Measurements from ENCODE around the gene CD40.

CD40 gene

DNA sequence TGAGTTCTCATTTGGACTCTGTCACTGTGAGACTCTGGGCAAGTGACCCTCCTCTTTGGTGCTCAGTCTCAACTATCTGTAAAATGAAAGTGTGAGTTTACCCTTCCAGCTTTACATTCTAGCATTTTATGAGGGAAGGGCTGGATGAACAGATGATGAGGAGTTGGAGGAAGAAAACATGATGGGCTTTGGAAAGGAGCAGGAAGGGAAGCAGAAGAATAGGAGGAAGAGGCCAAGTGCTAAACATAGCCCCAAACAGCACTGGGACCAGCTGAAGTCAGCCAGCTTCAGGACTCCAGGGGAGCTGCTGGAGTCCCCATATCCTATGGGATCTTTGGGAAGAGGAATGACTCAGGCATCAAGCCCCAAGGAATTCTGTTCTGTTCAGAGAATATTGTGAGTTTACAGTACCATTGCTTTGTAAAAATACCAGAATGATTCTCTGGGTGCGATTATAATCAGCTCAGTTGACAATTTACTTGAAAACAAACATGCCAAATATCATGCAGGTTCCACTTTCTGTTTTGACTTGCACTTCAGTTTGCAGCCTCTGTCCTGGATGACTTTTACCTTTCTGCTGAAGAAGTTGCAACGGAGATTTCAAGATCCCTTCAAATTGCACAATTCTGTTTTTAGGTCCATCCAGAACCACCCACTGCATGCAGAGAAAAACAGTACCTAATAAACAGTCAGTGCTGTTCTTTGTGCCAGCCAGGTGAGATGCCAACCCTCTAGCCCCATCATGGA, 3.2 kb downstream of the CD40 start:
- FAIRE-seq (no peak), DNase-seq (ENCODE audit: insufficient read length, low spot score) (no peak)

GRCh38 chr20:46122071-46122470, 4.0 kb downstream of the CD40 start:
- FAIRE-seq (peak; percentile 64), DNase-seq (ENCODE audit: insufficient read length, low spot score) (peak; percentile 86)

DNA sequence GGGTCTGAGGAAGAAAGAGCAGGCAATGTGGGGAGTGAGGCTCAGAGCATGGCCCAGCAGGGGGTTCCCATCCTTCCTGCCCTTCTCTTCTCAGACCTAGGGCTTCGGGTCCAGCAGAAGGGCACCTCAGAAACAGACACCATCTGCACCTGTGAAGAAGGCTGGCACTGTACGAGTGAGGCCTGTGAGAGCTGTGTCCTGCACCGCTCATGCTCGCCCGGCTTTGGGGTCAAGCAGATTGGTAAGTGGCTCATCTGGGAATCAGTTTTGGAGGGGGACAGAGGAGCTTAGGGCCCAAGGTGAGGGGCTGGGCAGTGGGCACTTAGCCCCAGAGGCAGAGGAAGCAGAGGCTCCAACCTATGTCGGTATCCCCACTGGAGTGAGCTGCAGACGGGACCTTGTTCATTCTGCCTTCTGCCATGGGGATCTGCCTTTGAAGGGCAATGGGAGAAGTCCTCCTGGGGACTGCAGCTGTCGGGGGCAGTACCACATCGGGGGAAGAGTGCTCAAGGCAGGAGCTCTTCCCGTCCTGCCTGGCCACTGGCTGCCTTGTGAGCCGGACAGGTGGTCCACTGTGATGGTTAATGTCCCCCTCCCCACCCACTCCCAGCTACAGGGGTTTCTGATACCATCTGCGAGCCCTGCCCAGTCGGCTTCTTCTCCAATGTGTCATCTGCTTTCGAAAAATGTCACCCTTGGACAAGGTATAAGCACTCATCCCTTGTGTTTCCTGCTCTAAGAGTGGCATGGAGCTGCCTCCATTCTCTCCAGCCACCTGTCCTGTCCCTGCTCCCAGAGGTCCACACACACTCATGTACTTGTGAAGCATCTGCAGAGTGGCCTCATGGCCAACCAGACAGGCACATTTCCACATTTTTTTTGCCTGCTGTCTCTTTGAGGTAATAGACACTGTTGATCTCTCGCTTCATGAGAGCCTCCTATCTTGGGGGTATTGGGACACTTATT, 4.7 kb downstream of the CD40 start:
- FAIRE-seq (no peak), DNase-seq (ENCODE audit: insufficient read length, low spot score) (no peak)

DNA sequence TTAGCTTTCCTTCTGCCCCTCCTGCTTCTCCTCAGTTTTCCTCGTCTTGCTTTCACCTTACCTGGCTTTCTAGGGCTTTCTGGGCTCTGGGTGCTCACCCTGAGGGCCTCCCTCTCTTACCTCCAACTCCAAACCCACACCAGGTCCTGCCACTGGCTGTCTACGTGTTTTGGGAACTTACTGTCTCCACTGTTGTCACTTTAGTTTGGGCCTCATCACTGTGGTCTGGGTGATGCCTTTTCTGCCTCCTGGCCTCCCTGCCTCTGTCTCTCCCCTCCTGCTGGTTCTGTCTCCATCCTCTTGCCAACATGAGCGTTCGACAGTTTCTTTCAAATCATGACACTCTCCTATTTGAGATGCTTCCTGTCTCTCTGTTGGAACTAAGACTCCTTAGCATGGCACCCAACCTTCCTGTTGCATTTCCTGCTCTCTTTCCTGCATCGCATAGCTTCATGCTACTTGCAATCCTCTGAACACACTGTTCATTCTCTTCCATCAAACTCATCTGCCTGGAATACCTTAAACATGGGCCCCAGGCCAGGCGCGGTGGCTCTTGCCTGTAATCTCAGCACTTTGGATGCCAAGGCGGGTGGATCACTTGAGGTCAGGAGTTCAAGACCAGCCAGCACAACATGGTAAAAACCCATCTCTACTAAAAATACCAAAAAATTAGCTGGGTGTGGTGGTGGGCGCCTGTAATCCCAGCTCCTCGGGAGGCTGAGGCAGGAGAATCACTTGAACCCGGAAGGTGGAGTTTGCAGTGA, 5.5 kb downstream of the CD40 start:
- no peak for DNase-seq (ENCODE audit: insufficient read length, low spot score)

GRCh38 chr20:46126440-46127056, 8.4 kb downstream of the CD40 start:
- DNase-seq (ENCODE audit: insufficient read length, low spot score) (no peak), FAIRE-seq (peak; percentile 64)

More for the DNA sequence above, 5.5 kb downstream of the CD40 start:
- FAIRE-seq: peak; percentile 4

DNA sequence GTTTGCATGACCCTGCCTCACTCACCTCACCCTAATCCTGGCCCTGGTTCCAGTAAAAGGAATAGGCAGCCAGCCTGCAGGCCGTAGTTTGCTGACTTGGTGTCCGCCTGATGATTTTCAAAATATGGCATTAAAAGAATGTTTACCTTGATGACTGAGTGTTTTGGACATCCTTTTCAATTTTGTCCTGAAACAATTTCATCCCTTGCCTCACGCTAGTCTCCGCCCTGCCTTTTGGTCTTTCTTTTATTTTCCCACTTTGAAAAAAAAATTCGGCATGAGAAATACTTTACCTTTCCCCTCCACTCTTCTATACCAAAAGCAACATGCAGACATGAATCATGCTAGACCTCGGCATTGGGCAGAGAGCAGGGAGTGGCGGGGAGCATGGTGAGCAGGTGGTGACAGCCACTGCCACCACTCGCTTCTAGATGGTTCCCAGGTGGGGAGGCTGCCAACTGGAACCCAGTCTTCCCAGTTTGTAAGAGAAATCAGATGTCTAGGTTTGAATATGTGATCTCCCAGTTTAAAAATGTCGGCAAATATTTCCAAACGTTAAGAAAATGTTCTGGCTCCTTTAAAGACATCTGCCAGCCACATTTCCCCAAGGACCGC, 9.4 kb downstream of the CD40 start:
- FAIRE-seq: no peak

GRCh38 chr20:46128310-46129151, 10.4 kb downstream of the CD40 start:
- DNase-seq (ENCODE audit: insufficient read length, low spot score): peak; percentile 71
- FAIRE-seq: peak; percentile 31

More for the DNA sequence above, 9.4 kb downstream of the CD40 start:
- DNase-seq (ENCODE audit: insufficient read length, low spot score): no peak

DNA sequence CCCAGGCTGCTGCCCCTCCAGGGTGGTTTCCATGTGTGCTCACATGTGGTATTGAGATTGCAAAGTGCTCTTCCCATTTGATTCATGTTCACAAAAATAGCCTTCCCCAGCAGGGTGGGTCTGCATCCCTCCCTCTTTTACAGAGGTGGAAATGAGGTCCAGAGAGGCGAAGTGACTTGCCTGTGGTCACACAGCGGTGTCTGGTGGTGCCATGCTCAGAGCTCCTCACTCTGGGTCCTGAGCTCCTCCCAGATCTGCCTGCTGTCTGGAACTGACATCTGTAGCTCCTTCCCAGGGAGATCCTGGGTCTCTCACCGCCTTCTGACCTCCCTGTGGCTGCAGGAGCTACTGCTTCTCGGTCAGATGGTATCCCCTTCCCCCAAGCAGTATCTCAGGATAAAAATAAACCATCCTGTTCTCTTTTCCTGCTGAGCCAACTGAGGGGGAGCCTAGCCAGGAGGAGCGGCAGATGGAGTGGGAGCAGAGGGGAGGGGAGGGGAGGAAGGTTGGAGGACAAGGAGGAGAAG, 11.9 kb downstream of the CD40 start:
- DNase-seq (ENCODE audit: insufficient read length, low spot score) (no peak), FAIRE-seq (no peak)

- FAIRE-seq: no peak
- no peak for DNase-seq (ENCODE audit: insufficient read length, low spot score)
Observed at GRCh38 chr20:46130534-46130933, 12.4 kb downstream of the CD40 start.

DNA sequence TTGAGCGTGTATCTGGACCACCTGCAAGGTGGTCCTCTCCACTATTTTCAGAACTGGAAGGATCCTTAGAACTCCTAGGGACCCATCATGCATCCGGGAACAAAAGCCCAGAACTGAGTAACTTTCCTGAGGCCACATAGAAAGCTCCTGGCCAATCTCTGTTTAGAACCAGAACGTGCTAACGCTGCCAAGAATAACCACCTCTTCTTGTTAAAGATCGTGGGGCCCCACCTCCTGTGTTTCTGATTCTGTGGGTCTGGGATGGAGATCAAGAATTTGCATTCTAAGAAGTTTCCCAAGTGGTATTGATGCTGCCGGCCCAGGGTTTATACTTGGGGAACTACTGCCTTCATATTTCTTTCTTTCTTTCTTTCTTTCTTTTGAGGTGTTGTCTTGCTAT, 13.3 kb downstream of the CD40 start:
- no peak for FAIRE-seq

DNA sequence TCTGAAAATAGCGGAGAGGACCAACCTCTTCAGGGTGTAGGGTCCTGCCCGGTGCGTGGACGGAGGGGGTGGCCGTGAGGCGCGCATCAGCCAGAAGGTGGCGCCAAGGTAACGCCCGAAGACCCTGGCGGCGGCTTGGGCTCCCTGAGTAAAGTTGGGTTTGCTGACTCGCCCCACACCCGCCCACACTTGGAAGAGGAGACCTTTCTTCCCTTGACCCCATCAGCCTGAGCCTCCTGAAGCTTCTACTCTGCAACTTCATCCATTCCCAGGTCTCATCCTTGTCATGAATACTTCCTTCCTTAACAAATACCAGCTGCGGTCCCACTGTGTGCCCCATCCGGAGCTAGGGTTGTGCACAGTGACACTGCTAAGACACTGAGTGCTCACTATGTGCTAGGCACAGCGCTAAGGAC, 14.6 kb downstream of the CD40 start:
- DNase-seq (ENCODE audit: insufficient read length, low spot score): peak; percentile 94
- peak; percentile 92 for FAIRE-seq

More for the DNA sequence above, 13.3 kb downstream of the CD40 start:
- no peak for DNase-seq (ENCODE audit: insufficient read length, low spot score)

- DNase-seq (ENCODE audit: insufficient read length, low spot score): no peak
- FAIRE-seq: no peak
Observed at GRCh38 chr20:46133886-46134654, 16.0 kb downstream of the CD40 start.

GRCh38 chr20:46134716-46135115, 16.6 kb downstream of the CD40 start:
- DNase-seq (ENCODE audit: insufficient read length, low spot score) (no peak), FAIRE-seq (no peak)

DNA sequence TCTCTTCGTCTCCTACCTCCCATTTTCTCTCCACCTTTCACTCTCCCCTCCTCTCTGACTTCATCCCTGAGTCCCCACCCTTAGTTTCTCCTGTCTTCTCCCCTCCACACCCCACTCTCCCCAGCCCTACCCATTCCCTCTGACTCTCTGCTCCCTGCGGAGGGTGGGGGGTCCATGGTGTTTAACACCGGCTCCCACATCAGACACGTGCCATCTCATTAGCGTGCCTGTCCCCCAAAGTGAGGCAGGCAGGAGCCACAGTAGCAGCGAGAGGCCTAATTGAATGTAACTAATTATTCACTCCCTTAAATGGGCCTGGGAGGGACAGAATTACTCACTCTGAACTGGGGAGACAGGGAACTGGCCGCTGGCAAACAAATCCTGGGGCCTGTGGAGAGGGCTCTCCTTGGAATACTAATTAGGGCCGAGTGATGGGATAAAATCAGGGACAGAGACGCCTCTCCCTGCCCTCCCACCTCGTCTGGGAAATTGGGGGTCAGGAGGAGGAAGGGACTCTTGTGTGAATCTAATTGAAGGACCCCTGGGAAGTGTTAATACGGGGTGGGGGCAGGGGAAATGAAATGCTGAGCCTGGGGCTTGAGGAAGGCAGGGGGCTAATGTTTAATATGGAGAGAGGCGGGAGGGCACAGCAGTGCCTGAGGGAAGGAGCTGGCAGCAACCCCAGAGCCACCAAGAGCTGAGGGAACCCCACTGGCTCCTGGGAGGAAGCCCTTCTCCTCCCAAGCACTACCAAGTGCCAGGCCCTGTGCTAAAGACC, 17.9 kb downstream of the CD40 start:
- FAIRE-seq: no peak
- no peak for DNase-seq (ENCODE audit: insufficient read length, low spot score)

GRCh38 chr20:46137816-46138215, 19.7 kb downstream of the CD40 start:
- DNase-seq (ENCODE audit: insufficient read length, low spot score): no peak
- FAIRE-seq: no peak

DNA sequence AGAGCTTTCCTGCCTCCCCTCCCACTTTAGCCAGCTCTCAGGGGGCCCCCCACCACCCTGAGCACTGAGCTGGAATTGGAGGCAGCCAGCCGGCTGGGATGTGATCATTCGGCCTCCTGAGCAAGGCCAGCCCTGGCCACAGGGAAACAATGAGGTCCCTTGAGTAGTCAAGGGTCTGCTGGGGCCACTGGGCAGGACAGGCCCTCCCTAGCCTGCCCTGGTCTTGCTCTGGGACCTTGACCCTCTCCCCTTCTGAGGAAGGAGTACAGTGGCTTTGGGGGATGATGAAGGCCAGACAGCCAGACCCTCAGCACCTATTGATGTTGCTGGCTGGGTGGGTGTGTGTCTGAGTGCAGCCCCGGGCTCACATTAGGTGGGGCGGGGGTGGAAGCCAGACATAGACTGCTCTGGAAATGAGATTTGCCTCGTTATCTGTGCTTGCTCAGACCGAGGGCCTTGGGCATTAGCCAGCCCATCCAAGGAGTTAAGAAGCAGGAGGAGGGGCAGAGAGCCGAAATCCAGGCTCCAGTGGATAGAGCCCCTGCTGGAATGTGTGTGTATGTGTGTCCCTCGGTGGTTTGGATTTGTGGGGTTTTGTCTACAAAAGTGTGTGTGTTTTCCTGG, 21.3 kb downstream of the CD40 start:
- DNase-seq (ENCODE audit: insufficient read length, low spot score) (no peak), FAIRE-seq (peak; percentile 60)

- DNase-seq (ENCODE audit: insufficient read length, low spot score) (no peak), FAIRE-seq (peak; percentile 82)
Observed at GRCh38 chr20:46139908-46140482, 21.9 kb downstream of the CD40 start.
